GM23248 (cell line): ENCODE results near the gene C1orf216. TPM values are rescaled to one million over a fixed set of nuclear protein-coding genes. Genes with fewer than 3 reads are reported as not detected.
"Not testable (repeated sequence)": the region's sequence is repeated elsewhere in the genome, so short reads cannot be mapped to it uniquely, and the experiment has no call there.

Experiments
- DNase-seq: peaks from one replicate; pipeline ENCODE4 v3.0.0-alpha.2; 2015
- H2AFZ ChIP-seq: fragments of 200-600 bp; sonication (generic); 2 replicates; pipeline ENCODE4 v1.6.1; 2016; ENCODE audit warnings: antibody characterized with exemption
- H3F3A ChIP-seq: fragments of 200-600 bp; sonication (generic); 2 replicates; pipeline ENCODE4 v1.6.1; 2016; ENCODE audit warnings: mild to moderate bottlenecking, antibody characterized with exemption, mixed run types; ENCODE audit not compliant: insufficient read depth
- H3K27ac ChIP-seq: fragments of 200-600 bp; sonication (generic); 2 replicates; pipeline ENCODE4 v1.5.1; 2016; ENCODE audit warnings: mild to moderate bottlenecking
- H3K27me3 ChIP-seq: fragments of 200-600 bp; sonication (generic); replicated peaks from 2 replicates; pipeline ENCODE4 v1.6.1; 2016; ENCODE audit warnings: mild to moderate bottlenecking; ENCODE audit not compliant: insufficient read depth
- H3K36me3 ChIP-seq: fragments of 200-600 bp; sonication (generic); 2 replicates; pipeline ENCODE4 v1.6.1; 2016; ENCODE audit warnings: low read depth, mild to moderate bottlenecking
- H3K4me1 ChIP-seq: fragments of 200-600 bp; sonication (generic); 2 replicates; pipeline ENCODE4 v1.6.1; 2016; ENCODE audit warnings: mild to moderate bottlenecking; ENCODE audit not compliant: insufficient read depth
- H3K4me2 ChIP-seq: fragments of 200-600 bp; sonication (generic); one replicate; pipeline ENCODE4 v1.6.1; 2016; ENCODE audit warnings: mild to moderate bottlenecking; ENCODE audit not compliant: unreplicated experiment
- H3K4me3 ChIP-seq: fragments of 200-600 bp; sonication (generic); 2 replicates; pipeline ENCODE4 v1.5.1; 2016; ENCODE audit warnings: mild to moderate bottlenecking
- H3K79me2 ChIP-seq: fragments of 200-600 bp; sonication (generic); 2 replicates; pipeline ENCODE4 v1.6.1; 2016; ENCODE audit warnings: mild to moderate bottlenecking; ENCODE audit not compliant: insufficient read depth
- H3K9ac ChIP-seq: fragments of 200-600 bp; sonication (generic); 2 replicates; pipeline ENCODE4 v1.6.1; 2016; ENCODE audit warnings: mild to moderate bottlenecking
- H3K9me2 ChIP-seq: fragments of 200-600 bp; sonication (generic); 2 replicates; pipeline ENCODE4 v1.6.1; 2016; ENCODE audit warnings: mixed run types, mild to moderate bottlenecking, moderate library complexity; ENCODE audit not compliant: insufficient read depth
- H3K9me3 ChIP-seq: fragments of 200-600 bp; sonication (generic); one replicate; pipeline ENCODE4 v1.6.1; 2017; ENCODE audit warnings: low read depth
- H4K20me1 ChIP-seq: fragments of 200-600 bp; sonication (generic); 2 replicates; pipeline ENCODE4 v1.6.0; 2016; ENCODE audit not compliant: insufficient read depth
- EZH2 ChIP-seq: fragments of 200-600 bp; sonication (generic); IDR thresholded peaks from 2 replicates; pipeline ENCODE4 v1.6.1; 2018; ENCODE audit warnings: antibody characterized with exemption, mild to moderate bottlenecking; ENCODE audit not compliant: insufficient read depth, poor library complexity, severe bottlenecking
- EZH2phosphoT487 ChIP-seq: fragments of 200-600 bp; sonication (generic); IDR thresholded peaks from 2 replicates; pipeline ENCODE4 v1.6.1; 2018; ENCODE audit warnings: antibody characterized with exemption, moderate library complexity, mild to moderate bottlenecking, low read depth; ENCODE audit not compliant: insufficient read depth
- WGBS, 2 experiments: methylation state at CpG; one replicate each; pipeline ENCODE4 v1.1.6; 2015 to 2017; ENCODE audit warnings: low lambda C conversion rate in 2 of 2, low coverage in 1 of 2; ENCODE audit errors: missing lambda C conversion rate in 2 of 2; 5-methylcytosine and 5-hydroxymethylcytosine counted together
- in situ Hi-C: fragments of 300-500 bp; cut with MboI; formaldehyde crosslinking; loops from 2 replicates; pipeline ENCODE4 v1.15.0; 2020
- polyA plus RNA-seq: library from polyadenylated mRNA; unstranded; fragments of >200 nt; fragmentation: Nextera tagmentation; extraction: Ambion mirVana; gene quantifications from 2 replicates; pipeline ENCODE4 v1.2.1, GENCODE V29; 2016
- total RNA-seq: library from RNA; depleted of rRNA; stranded (reverse); fragments of >200 nt; shearing (Covaris generic); gene quantifications from 2 replicates; pipeline ENCODE4 v1.2.3, GENCODE V29; 2014

Gene C1orf216
- total and polyA plus RNA-seq, 2 experiments from 2014 or later, result 21.6 to 32.2 TPM

DNA sequence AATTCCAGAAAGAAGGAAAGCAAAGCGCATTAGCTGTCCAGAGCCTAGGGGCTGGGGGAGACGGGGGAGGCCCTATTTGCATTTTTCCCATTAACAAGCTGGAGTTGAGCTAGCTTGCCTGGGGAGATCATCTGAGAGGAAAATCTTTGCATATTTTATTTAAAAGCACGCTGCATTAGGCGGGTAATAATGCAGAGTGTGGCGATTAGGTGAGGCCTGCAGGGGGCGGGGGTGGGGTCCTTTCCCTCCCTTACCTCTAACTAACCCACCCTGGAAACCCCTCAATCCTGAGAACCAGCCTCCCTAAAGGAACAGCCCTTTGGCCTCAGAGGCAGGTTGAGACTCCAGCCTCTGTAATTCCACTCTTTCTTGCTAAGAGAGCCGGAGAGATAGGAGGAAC is 16.2 kb downstream of the C1orf216 start:
- no peaks in the 10 kb centered on the region for H3F3A ChIP-seq
- no peak overlapping the region for H3K4me2 ChIP-seq
- DNase-seq, result no peak
- H3K9me2 ChIP-seq, result no peaks in the 10 kb centered on the region
- H2AFZ ChIP-seq, result no peak overlapping the region
- H3K27ac ChIP-seq, result no peak overlapping the region
- H3K9ac ChIP-seq, result no peak overlapping the region
- H4K20me1 ChIP-seq, result no peaks in the 10 kb centered on the region
- no peaks in the 10 kb centered on the region for H3K79me2 ChIP-seq
- H3K9me3 ChIP-seq, result no peaks in the 10 kb centered on the region
- in situ Hi-C loops, result no loop called here
- H3K4me1 ChIP-seq, result no peaks in the 10 kb centered on the region
- TF ChIP-seq EZH2 (no peak), EZH2phosphoT487 (no peak)
- H3K36me3 ChIP-seq, result no peaks in the 10 kb centered on the region
- H3K27me3 ChIP-seq, result peaks cover 15% of the 10 kb centered on the region
- no peak overlapping the region for H3K4me3 ChIP-seq
- 52 to 62% methylated on average over 7 of the region's 7 CpGs for WGBS, 2 experiments

DNA sequence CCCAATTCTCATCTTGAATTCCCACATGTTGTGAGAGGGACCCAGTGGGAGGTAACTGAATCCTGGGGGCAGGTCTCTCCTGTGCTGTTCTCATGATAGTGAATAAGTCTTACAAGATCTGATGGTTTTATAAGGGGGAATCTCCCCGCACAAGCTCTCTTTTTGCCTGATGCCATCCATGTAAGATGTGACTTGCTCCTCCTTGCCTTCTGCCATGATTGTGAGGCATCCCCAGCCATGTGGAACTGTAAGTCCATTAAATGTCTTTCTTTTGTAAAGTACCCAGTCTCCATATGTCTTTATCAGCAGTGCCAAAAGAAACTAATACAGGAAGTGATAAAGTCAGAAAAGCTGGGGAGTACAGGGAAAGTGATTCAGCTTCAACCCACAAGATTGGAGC is 19.5 kb downstream of the C1orf216 start:
- H3K79me2 ChIP-seq, H3K4me1 ChIP-seq, H4K20me1 ChIP-seq, H3K27ac ChIP-seq, H3K36me3 ChIP-seq, in situ Hi-C loops, H3K9me3 ChIP-seq, H3K9me2 ChIP-seq, H3K4me2 ChIP-seq, H3K9ac ChIP-seq, DNase-seq, H3K4me3 ChIP-seq, H2AFZ ChIP-seq, H3F3A ChIP-seq: not testable (repeated sequence)
- H3K27me3 ChIP-seq, result peaks cover 19% of the 10 kb centered on the region
- 86 to 100% methylated on average over 1 of the region's 1 CpG for WGBS, 2 experiments

DNA sequence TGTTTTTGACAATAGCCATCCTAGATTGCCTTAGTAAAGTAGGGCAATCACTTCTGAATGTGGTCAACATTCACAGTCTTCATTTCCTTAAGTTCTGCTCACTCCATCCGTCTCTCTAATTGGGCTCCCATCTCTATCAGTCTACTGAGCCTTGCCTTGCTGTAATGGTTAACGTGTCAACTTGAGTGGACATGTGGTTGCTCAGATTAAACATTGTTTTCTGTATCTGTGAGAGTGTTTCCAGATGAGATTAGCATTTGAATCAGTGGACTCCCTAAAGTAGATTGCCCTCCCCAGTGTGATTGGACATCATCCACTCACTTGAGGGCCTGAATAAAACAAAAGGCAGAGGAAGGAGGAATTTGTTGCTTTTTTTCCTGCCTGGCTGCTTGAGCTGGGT is 26.4 kb downstream of the C1orf216 start:
- no peak for DNase-seq
- Histone ChIP-seq H3F3A (no peaks in the 10 kb centered on the region), H2AFZ (no peak overlapping the region), H3K4me3 (no peak overlapping the region), H3K27ac (no peak overlapping the region), H3K9me3 (no peaks in the 10 kb centered on the region), H3K79me2 (no peaks in the 10 kb centered on the region), H3K27me3 (peaks cover 4% of the 10 kb centered on the region; the same call in 1 of the 2 replicates), H3K36me3 (no peaks in the 10 kb centered on the region), H4K20me1 (no peaks in the 10 kb centered on the region), H3K4me2 (no peak overlapping the region), H3K9ac (no peak overlapping the region), H3K4me1 (no peaks in the 10 kb centered on the region), H3K9me2 (no peaks in the 10 kb centered on the region)
- TF ChIP-seq EZH2phosphoT487 (no peak), EZH2 (no peak)
- in situ Hi-C loops, result no loop called here
- WGBS, 2 experiments, result 66 to 71% methylated on average over 2 of the region's 2 CpGs

DNA sequence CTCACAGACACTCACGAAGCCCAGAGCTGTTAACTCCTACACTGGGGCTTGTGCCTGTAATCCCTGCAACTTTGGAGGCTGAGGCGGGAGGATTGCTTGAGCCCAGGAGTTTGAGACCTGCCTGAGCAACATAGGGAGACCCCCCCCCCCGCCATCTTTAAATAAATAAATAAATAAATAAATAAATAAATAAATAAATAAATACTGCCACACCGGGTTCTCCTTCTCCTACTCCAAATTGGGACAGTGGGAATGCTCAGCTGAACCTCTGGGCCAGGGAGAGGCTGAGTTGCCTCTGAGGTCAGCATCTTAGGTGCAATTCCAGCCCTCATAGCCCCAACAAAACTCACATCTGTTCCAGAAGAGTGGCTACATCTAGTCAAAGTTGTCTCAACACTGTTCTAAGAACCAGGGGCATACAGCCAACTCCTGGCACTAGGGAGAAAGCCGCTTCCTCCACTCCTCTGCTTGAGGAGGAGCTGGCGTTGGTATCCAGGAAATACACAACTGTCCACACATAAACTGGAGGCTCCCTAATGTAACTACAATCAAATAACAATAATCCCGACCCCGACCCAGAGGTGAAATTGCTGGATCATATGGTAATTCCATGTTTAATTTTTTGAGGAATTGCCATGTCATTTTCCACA is 27.0 kb downstream of the C1orf216 start:
- DNase-seq, result no peak
- Histone ChIP-seq H4K20me1 (no peaks in the 10 kb centered on the region), H3K4me3 (no peak overlapping the region), H3F3A (no peaks in the 10 kb centered on the region), H3K79me2 (no peaks in the 10 kb centered on the region), H3K4me2 (no peak overlapping the region), H3K4me1 (no peaks in the 10 kb centered on the region), H3K9me3 (no peaks in the 10 kb centered on the region), H3K27ac (no peak overlapping the region), H3K36me3 (no peaks in the 10 kb centered on the region), H2AFZ (no peak overlapping the region), H3K9me2 (no peaks in the 10 kb centered on the region), H3K27me3 (peaks cover 7% of the 10 kb centered on the region; the same call in 1 of the 2 replicates), H3K9ac (no peak overlapping the region)
- in situ Hi-C loops, result no loop called here
- TF ChIP-seq EZH2, result no peak
- TF ChIP-seq EZH2phosphoT487, result no peak
- WGBS, 2 experiments, result 52 to 56% methylated on average over 8 of the region's 8 CpGs

DNA sequence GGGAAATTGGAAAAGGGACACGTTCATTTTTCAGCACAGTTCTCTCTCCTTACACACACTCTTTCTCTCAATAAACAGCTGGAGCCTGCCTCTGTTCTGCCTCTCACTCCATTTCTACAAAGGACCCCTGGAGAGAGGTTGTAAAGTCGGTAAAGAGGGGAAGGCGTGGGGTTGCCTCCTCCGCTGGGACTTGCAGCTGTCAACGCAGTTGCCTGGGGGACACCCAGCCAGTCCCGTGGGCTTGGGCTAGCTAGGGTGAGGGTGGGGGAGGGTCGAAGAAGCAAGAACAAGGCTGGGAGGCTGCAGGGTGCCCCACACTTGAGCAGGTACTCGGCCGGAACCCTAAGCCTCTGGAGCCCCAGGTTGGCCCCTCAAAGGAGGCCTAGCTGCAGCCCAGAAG is 27.6 kb downstream of the C1orf216 start:
- Histone ChIP-seq H3K27ac (no peak overlapping the region), H3K4me2 (no peak overlapping the region), H3K79me2 (no peaks in the 10 kb centered on the region), H3K9me2 (no peaks in the 10 kb centered on the region), H3K27me3 (peaks cover 8% of the 10 kb centered on the region; the same call in 1 of the 2 replicates), H3K4me3 (no peak overlapping the region), H2AFZ (no peak overlapping the region), H3K9ac (no peak overlapping the region), H4K20me1 (no peaks in the 10 kb centered on the region), H3K36me3 (no peaks in the 10 kb centered on the region), H3K9me3 (no peaks in the 10 kb centered on the region), H3F3A (no peaks in the 10 kb centered on the region), H3K4me1 (no peaks in the 10 kb centered on the region)
- in situ Hi-C loops, result no loop called here
- TF ChIP-seq EZH2 (no peak), EZH2phosphoT487 (no peak)
- DNase-seq, result no peak
- WGBS, 2 experiments, result 23 to 32% methylated on average over 6 to 9 of the region's 9 CpGs

DNA sequence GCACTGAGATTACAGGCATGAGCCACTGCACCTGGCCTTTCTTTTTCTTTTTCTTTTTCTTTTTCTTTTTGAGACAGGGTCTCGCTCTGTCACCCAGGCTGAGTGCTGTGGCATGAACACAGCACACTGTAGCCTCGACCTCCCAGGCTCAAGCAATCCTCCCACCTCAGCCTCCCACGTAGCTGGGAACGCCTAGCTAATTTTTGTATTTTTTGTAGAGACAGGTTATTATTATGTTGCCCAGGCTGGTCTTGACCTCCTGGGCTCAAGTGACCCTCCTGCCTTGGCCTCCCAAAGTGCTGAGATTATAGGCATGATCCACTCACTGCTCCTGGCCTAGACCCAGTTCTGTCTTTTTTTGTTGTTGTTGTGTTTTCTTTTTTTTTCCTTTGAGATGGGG is 28.6 kb downstream of the C1orf216 start:
- H4K20me1 ChIP-seq, H3K27me3 ChIP-seq, H3K9me2 ChIP-seq, H3F3A ChIP-seq, H2AFZ ChIP-seq, H3K36me3 ChIP-seq, in situ Hi-C loops, DNase-seq, H3K9me3 ChIP-seq, H3K4me1 ChIP-seq, H3K79me2 ChIP-seq, H3K4me2 ChIP-seq, H3K4me3 ChIP-seq, H3K27ac ChIP-seq, H3K9ac ChIP-seq: not testable (repeated sequence)
- 71 to 72% methylated on average over 4 of the region's 4 CpGs for WGBS, 2 experiments
